ENCODE measurements around the gene GM2A.

DNA sequence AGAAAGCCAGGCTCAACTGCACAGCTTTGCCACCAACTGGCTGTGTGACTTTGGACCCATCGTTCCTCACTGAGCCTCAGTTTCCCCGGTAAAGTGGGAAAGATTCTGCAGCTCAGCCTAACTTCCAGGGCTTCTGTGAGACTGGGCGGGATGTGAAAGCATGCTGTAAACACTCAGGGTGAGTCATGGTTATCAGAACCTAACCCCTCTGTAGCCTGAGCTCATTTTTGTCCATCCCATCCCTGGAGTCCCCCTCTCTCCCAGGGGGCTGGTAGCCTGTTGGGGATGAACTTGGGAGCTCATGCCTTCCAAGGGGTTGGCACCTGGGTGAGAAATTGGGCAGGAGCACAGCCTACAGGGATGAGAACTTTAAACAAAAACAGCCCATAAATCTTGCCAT lies 31.4 kb upstream of the GM2A start:
- TF ChIP-seq, protein P1, sequence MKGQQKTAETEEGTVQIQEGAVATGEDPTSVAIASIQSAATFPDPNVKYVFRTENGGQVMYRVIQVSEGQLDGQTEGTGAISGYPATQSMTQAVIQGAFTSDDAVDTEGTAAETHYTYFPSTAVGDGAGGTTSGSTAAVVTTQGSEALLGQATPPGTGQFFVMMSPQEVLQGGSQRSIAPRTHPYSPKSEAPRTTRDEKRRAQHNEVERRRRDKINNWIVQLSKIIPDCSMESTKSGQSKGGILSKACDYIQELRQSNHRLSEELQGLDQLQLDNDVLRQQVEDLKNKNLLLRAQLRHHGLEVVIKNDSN (CRISPR knock-in tag; IDR thresholded peaks at IDR 0.05) = no peak
- no peak for TF ChIP-seq ZNF121 (CRISPR knock-in tag; IDR thresholded peaks at IDR 0.05)
